HepG2 (cell line): Measurements from ENCODE around the gene MAP1LC3A. TPM values are rescaled to one million over a fixed set of nuclear protein-coding genes. Genes with fewer than 3 reads are reported as not detected.
A peak's percentile ranks its signal among the peaks of the same experiment; 100 is the strongest.

Experiments used
- CSRNP1 ChIP-seq: sonication (generic); formaldehyde crosslinking; IDR thresholded peaks from 2 replicates; pipeline ENCODE4 v1.8.1; 2023; ENCODE audit warnings: mild to moderate bottlenecking, missing genetic modification reagents
- SALL2 ChIP-seq: sonication (generic); formaldehyde crosslinking; IDR thresholded peaks from 2 replicates; pipeline ENCODE4 v1.8.1; 2023; ENCODE audit warnings: mild to moderate bottlenecking, missing genetic modification reagents, inconsistent platforms
- ZFP91 ChIP-seq: sonication (generic); formaldehyde crosslinking; IDR thresholded peaks from 2 replicates; pipeline ENCODE4 v1.9.0; 2022; ENCODE audit warnings: missing genetic modification reagents, mild to moderate bottlenecking, borderline replicate concordance
- polyA plus RNA-seq, 8 experiments: library from polyadenylated mRNA; depleted of rRNA in 3 of 8; stranded (reverse) in 7 of 8; unstranded in 1 of 8; fragments of >200 nt; fragmentation: Illumina TruSeq in 4 of 8; extraction: Trizol in 4 of 8; gene quantifications; 2 replicates each; pipeline versions ENCODE4 v1.2.1 to v1.2.3, GENCODE V29; 2011 to 2016; ENCODE audit warnings: low read depth in 4 of 8, missing spikeins in 1 of 8, mixed read lengths in 1 of 8; ENCODE audit not compliant: insufficient read depth in 1 of 8
- total RNA-seq, 5 experiments: library from RNA; depleted of rRNA; stranded (reverse); fragments of >200 nt; fragmentation: Illumina TruSeq; extraction: Trizol; gene quantifications; 2 replicates each; pipeline ENCODE4 v1.2.3, GENCODE V29; 2016; ENCODE audit warnings: low read depth in 1 of 5
- TF ChIP-seq, protein P1 (sequence below): IDR thresholded peaks from 2 replicates; pipeline ENCODE4 v1.6.1; 2016; ENCODE audit warnings: missing compliant biosample characterization, missing genetic modification reagents, borderline replicate concordance
- TF ChIP-seq, protein P2 (sequence below): sonication (generic); formaldehyde crosslinking; IDR thresholded peaks from 2 replicates; pipeline ENCODE4 v1.5.1; 2020; ENCODE audit warnings: mild to moderate bottlenecking, missing genetic modification reagents, moderate library complexity

Gene MAP1LC3A
- total and polyA plus RNA-seq, 2 of the 13 experiments (the other 11 are each of a cell fraction or from before 2014, with no cell fraction given), result not detected

DNA sequence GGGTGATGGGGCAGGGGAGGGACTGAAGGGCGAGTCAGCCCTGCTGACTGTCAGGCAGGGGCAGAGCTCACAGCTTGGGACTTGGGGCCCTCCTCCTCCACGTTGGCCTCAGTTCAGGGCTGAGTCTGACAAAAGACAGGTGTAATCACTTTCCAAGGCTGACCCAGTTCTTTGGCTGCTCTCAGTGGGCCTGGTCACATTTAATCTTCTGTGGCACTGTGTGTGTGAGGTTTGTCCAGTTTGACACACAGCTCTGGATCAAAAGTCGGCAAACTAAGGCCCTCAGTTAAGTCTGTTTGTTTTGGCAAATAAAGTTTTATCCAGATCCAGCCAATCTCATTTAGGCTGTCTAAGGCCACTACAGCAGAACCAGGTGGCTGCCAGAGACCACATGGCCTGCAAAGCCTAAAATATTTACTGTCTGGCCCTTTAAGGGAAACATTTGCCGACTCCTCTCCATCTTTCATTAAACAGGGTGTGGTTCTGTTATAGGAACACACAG is 5.1 kb upstream of the MAP1LC3A start (continued):
- TF ChIP-seq, protein P1, sequence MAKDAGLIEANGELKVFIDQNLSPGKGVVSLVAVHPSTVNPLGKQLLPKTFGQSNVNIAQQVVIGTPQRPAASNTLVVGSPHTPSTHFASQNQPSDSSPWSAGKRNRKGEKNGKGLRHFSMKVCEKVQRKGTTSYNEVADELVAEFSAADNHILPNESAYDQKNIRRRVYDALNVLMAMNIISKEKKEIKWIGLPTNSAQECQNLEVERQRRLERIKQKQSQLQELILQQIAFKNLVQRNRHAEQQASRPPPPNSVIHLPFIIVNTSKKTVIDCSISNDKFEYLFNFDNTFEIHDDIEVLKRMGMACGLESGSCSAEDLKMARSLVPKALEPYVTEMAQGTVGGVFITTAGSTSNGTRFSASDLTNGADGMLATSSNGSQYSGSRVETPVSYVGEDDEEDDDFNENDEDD (CRISPR knock-in tag), result no peak
- TF ChIP-seq ZFP91 (CRISPR knock-in tag) (peak; percentile 53; the same call in 1 of the 2 replicates), CSRNP1 (no peak), SALL2 (CRISPR knock-in tag) (0 out of 2 replicates have a peak, but pooled peaks have one; percentile 38)
- TF ChIP-seq, protein P2, sequence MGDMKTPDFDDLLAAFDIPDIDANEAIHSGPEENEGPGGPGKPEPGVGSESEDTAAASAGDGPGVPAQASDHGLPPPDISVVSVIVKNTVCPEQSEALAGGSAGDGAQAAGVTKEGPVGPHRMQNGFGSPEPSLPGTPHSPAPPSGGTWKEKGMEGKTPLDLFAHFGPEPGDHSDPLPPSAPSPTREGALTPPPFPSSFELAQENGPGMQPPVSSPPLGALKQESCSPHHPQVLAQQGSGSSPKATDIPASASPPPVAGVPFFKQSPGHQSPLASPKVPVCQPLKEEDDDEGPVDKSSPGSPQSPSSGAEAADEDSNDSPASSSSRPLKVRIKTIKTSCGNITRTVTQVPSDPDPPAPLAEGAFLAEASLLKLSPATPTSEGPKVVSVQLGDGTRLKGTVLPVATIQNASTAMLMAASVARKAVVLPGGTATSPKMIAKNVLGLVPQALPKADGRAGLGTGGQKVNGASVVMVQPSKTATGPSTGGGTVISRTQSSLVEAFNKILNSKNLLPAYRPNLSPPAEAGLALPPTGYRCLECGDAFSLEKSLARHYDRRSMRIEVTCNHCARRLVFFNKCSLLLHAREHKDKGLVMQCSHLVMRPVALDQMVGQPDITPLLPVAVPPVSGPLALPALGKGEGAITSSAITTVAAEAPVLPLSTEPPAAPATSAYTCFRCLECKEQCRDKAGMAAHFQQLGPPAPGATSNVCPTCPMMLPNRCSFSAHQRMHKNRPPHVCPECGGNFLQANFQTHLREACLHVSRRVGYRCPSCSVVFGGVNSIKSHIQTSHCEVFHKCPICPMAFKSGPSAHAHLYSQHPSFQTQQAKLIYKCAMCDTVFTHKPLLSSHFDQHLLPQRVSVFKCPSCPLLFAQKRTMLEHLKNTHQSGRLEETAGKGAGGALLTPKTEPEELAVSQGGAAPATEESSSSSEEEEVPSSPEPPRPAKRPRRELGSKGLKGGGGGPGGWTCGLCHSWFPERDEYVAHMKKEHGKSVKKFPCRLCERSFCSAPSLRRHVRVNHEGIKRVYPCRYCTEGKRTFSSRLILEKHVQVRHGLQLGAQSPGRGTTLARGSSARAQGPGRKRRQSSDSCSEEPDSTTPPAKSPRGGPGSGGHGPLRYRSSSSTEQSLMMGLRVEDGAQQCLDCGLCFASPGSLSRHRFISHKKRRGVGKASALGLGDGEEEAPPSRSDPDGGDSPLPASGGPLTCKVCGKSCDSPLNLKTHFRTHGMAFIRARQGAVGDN (CRISPR knock-in tag), result peak; percentile 21; the same call in 1 of the 2 replicates
